Measurements from ENCODE around the gene TACC2. TPM values are rescaled to one million over a fixed set of nuclear protein-coding genes. Genes with fewer than 3 reads are reported as not detected.

Gene TACC2
- total RNA-seq, 4 donors from 2014 or later = 191 to 400 (median 261) TPM

- WGBS, 2 donors = 90 to 93% methylated on average over 11 of the region's 11 CpGs
- TF ChIP-seq CTCF (IDR thresholded peaks at IDR 0.05) (no peak), POLR2A (IDR thresholded peaks at IDR 0.05) (no peak)
- H3K4me3 ChIP-seq (ENCODE audit: low read depth, poor library complexity, severe bottlenecking) = no peak overlapping the region
- intact Hi-C loops (cut with DNase I; ENCODE audit: low total_unique reads) = no loop called here
- DNase-seq (ENCODE audit: low spot score in 2 of 2) = no peak
Observed at GRCh38 chr10:122245897-122246296, 256.9 kb downstream of the TACC2 start.

- no peak overlapping the region for H3K4me3 ChIP-seq (ENCODE audit: low read depth, poor library complexity, severe bottlenecking)
- TF ChIP-seq CTCF (IDR thresholded peaks at IDR 0.05) (no peak), POLR2A (IDR thresholded peaks at IDR 0.05) (no peak)
- intact Hi-C loops (cut with DNase I; ENCODE audit: low total_unique reads) = no loop called here
- DNase-seq (ENCODE audit: low spot score in 2 of 2) = no peak
- WGBS, 2 donors = 89 to 92% methylated on average over 11 of the region's 11 CpGs
Observed at GRCh38 chr10:122246830-122247520, 258.0 kb downstream of the TACC2 start.

- DNase-seq (ENCODE audit: low spot score in 2 of 2) = peak in 1 of 2 donors; percentile 80
- WGBS, 2 donors = 91 to 95% methylated on average over 24 to 25 of the region's 25 CpGs
- intact Hi-C loops (cut with DNase I; ENCODE audit: low total_unique reads) = no loop called here
- TF ChIP-seq CTCF (IDR thresholded peaks at IDR 0.05) (no peak), POLR2A (IDR thresholded peaks at IDR 0.05) (no peak)
- no peak overlapping the region for H3K4me3 ChIP-seq (ENCODE audit: low read depth, poor library complexity, severe bottlenecking)
Observed at GRCh38 chr10:122248356-122249302, 259.7 kb downstream of the TACC2 start.

GRCh38 chr10:122249303-122249850 lies 260.4 kb downstream of the TACC2 start:
- intact Hi-C loops (cut with DNase I; ENCODE audit: low total_unique reads) = no loop called here
- DNase-seq (ENCODE audit: low spot score in 2 of 2) = peak in 1 of 2 donors; percentile 58

More at GRCh38 chr10:122249303-122249850, 260.4 kb downstream of the TACC2 start:
- WGBS, 2 donors = 84 to 91% methylated on average over 10 to 11 of the region's 11 CpGs
- no peak for TF ChIP-seq POLR2A (IDR thresholded peaks at IDR 0.05)
- TF ChIP-seq CTCF (IDR thresholded peaks at IDR 0.05) = no peak
- no peak overlapping the region for H3K4me3 ChIP-seq (ENCODE audit: low read depth, poor library complexity, severe bottlenecking)

Measured in lower leg skin (tissue), 4 donors.